SH-SY5Y (cell line): ENCODE measurements around the gene FAAH2.

Source experiments
- GATA2 ChIP-seq: IDR thresholded peaks from 2 replicates; pipeline ENCODE4 v1.6.1; 2011; ENCODE audit warnings: mild to moderate bottlenecking, low read depth, low read length
- GATA3 ChIP-seq: IDR thresholded peaks from 2 replicates; pipeline ENCODE4 v1.6.1; 2011; ENCODE audit warnings: low read depth, mild to moderate bottlenecking, low read length, moderate library complexity

GRCh38 chrX:57289089-57289488 is 2.6 kb downstream of the FAAH2 start:
- TF ChIP-seq GATA2 (no peak), GATA3 (no peak)
